Cardiac muscle cell (in vitro differentiated cells and primary cell): ENCODE data around the gene CTNND2. TPM values are rescaled to one million over a fixed set of nuclear protein-coding genes. Genes with fewer than 3 reads are reported as not detected.

Experiments
- DNase-seq, 2 donors: peaks; one replicate each; pipeline versions ENCODE4 v3.0.0 to v3.0.0-alpha.2; 2010 to 2017; ENCODE audit warnings: low read depth in 1 of 2, low spot score in 1 of 2
- H3K27ac ChIP-seq: fragments of 200-600 bp; sonication (generic); 2 replicates; pipeline ENCODE4 v1.5.1; 2016
- H3K27me3 ChIP-seq: fragments of 200-600 bp; sonication (generic); 2 replicates; pipeline ENCODE4 v1.6.0; 2016; ENCODE audit warnings: control low read depth
- H3K36me3 ChIP-seq: fragments of 200-600 bp; sonication (generic); 2 replicates; pipeline ENCODE4 v1.5.1; 2016; ENCODE audit warnings: control low read depth
- H3K4me1 ChIP-seq: fragments of 200-600 bp; sonication (generic); 2 replicates; pipeline ENCODE4 v1.8.1; 2017; ENCODE audit warnings: low read depth, mild to moderate bottlenecking, mixed run types
- H3K4me3 ChIP-seq: fragments of 200-600 bp; sonication (generic); 2 replicates; pipeline ENCODE4 v1.5.1; 2016; ENCODE audit warnings: mild to moderate bottlenecking
- H3K9me3 ChIP-seq: fragments of 200-600 bp; sonication (generic); 2 replicates; pipeline ENCODE4 v1.5.1; 2017; ENCODE audit warnings: low read depth, mild to moderate bottlenecking, control low read depth
- polyA plus RNA-seq: library from polyadenylated mRNA; unstranded; fragments of >200 nt; fragmentation: Nextera tagmentation; extraction: Ambion mirVana; gene quantifications from 2 replicates; pipeline ENCODE4 v1.2.1, GENCODE V29; 2016
- total RNA-seq: library from RNA; depleted of rRNA; stranded (reverse); fragments of >200 nt; gene quantifications from 2 replicates; pipeline ENCODE4 v1.2.3, GENCODE V29; 2016
- TF ChIP-seq, protein P1 (sequence below): IDR thresholded peaks from 2 replicates; pipeline ENCODE4 v1.5.1; 2012; ENCODE audit warnings: low read depth, mild to moderate bottlenecking, low read length

The CTNND2 gene
- total and polyA plus RNA-seq, 2 experiments from 2014 or later, result 11.0 to 12.7 TPM

DNA sequence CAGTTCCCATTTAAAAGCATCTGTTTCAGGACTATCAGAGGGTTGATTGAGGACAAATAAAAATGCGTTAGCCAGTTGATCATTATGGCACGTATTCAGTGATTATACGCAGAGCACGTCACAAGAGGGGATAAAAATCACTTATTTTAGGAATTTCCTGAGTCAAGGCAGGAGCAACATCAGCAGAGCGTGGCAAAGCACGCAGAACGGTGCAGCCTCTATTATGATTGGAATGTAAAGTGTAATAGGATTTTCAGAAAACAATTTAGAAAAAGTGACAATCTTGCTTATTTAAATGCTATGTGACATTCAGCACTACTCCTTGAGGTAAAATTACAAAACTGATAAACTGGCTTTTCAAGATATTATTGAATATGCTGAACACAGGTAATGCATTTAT lies 729.7 kb downstream of the CTNND2 start:
- Histone ChIP-seq H3K4me3 (no peak overlapping the region), H3K27ac (no peak overlapping the region), H3K27me3 (no peaks in the 10 kb centered on the region), H3K36me3 (no peaks in the 10 kb centered on the region), H3K9me3 (no peaks in the 10 kb centered on the region), H3K4me1 (no peaks in the 10 kb centered on the region)
- no peak for DNase-seq
- TF ChIP-seq, protein P1, sequence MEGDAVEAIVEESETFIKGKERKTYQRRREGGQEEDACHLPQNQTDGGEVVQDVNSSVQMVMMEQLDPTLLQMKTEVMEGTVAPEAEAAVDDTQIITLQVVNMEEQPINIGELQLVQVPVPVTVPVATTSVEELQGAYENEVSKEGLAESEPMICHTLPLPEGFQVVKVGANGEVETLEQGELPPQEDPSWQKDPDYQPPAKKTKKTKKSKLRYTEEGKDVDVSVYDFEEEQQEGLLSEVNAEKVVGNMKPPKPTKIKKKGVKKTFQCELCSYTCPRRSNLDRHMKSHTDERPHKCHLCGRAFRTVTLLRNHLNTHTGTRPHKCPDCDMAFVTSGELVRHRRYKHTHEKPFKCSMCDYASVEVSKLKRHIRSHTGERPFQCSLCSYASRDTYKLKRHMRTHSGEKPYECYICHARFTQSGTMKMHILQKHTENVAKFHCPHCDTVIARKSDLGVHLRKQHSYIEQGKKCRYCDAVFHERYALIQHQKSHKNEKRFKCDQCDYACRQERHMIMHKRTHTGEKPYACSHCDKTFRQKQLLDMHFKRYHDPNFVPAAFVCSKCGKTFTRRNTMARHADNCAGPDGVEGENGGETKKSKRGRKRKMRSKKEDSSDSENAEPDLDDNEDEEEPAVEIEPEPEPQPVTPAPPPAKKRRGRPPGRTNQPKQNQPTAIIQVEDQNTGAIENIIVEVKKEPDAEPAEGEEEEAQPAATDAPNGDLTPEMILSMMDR, result no peak

DNA sequence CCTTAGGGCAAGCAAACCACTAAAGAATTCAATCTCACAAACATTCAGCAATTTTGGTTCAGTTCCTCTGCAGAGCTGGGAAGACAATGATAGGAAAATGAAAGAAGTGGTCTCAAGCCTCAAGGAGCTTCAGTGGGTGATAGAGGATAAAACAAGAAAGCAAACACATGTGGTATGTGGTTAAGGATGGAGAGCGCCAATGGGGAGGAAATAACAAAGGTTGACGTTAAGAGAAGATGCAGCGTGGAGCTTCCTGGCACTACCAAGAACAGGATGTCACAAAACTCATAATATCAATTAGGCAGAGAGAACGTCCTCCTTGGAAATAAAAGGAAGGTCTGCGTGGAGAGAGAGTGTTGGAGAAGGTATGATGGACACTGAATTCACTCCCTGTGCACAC lies 731.8 kb downstream of the CTNND2 start:
- H3K9me3 ChIP-seq, result no peaks in the 10 kb centered on the region
- H3K36me3 ChIP-seq, result no peaks in the 10 kb centered on the region
- H3K27ac ChIP-seq, result no peak overlapping the region
- TF ChIP-seq, protein P1, result no peak
- H3K4me1 ChIP-seq, result no peaks in the 10 kb centered on the region
- H3K27me3 ChIP-seq, result no peaks in the 10 kb centered on the region
- H3K4me3 ChIP-seq, result no peak overlapping the region
- DNase-seq, result no peak

DNA sequence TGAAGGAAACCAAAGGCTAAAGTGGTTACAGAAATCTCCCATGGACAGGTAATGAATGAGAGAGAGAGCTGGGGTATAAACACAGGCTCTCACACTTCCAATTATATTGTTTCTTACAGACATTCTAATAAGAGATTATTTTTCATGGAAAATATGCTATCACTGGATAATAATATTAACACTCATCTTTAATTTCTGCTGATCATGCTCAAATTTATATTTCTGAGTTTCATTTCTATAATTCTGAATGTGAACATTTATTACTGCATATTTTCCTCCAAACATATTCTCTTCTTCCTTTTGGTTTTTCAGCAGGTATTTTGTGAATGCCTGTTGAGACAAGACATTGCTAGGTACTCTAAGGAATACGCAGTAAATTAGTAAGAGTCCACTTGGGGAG lies 733.0 kb downstream of the CTNND2 start:
- no peaks in the 10 kb centered on the region for H3K36me3 ChIP-seq
- no peak for DNase-seq
- no peaks in the 10 kb centered on the region for H3K27me3 ChIP-seq
- no peak overlapping the region for H3K4me3 ChIP-seq
- no peaks in the 10 kb centered on the region for H3K4me1 ChIP-seq
- TF ChIP-seq, protein P1, result no peak
- H3K9me3 ChIP-seq, result no peaks in the 10 kb centered on the region
- no peak overlapping the region for H3K27ac ChIP-seq

DNA sequence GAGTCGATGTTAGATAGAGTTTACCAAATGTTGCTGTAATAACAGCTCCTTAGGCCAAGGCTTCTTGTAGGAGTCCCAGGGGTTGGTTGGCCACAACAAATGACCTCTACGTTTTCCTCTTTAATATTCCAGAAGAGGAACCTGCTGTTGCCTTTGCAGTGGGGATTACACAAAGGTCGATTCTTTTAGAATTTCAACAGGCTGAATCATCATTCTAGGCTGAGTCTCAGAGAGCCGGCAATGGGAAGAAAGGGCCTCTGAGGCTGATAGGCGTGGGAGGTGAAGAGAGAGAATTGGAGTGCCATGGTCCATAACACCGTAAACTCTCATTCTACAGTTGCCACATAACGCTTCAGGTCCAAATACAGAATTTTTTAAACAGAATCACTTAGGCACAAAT lies 737.3 kb downstream of the CTNND2 start:
- TF ChIP-seq, protein P1, result no peak
- Histone ChIP-seq H3K27me3 (no peaks in the 10 kb centered on the region), H3K9me3 (no peaks in the 10 kb centered on the region), H3K36me3 (no peaks in the 10 kb centered on the region), H3K27ac (no peak overlapping the region), H3K4me3 (no peak overlapping the region), H3K4me1 (no peaks in the 10 kb centered on the region)
- DNase-seq, result no peak

DNA sequence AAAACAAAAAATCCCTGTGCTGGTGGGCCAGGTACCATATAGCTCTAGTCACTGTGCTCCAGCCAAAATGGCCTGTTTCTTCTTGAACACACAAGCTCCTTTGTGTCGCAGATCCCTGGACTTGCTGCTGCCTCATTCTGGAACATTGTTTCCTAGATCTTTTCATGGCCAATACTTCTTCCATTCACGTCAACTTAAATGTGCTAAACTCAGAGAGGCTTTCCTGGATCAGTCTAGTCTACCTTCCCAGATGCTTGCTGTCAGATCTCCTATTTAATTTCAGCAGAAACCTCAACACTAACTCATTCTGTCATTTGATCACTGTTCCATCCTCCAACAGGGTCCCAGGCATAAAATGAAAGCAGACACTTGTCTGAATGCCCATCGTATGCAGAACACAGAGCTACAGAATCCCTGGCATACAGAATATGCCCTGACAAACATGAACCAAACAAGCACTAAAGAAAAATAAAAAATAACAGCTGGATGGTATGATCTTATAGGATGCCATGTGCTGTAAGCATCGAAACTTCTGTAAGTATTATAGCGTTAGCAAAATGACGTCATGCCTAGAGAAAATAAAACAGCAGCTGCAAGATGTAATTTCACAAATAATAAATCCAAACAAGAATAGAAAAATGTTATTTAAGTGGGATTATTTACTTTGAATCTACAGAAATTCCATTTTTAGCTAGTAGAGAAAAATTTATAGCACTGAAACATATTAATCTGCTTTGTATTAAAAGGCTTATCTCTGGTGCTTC lies 739.5 kb downstream of the CTNND2 start:
- Histone ChIP-seq H3K4me3 (no peak overlapping the region), H3K36me3 (no peaks in the 10 kb centered on the region), H3K9me3 (no peaks in the 10 kb centered on the region), H3K27me3 (no peaks in the 10 kb centered on the region), H3K27ac (no peak overlapping the region), H3K4me1 (no peaks in the 10 kb centered on the region)
- TF ChIP-seq, protein P1, result no peak
- no peak for DNase-seq
